ENCODE measurements around the gene ZNF532.

ZNF532 gene

DNA sequence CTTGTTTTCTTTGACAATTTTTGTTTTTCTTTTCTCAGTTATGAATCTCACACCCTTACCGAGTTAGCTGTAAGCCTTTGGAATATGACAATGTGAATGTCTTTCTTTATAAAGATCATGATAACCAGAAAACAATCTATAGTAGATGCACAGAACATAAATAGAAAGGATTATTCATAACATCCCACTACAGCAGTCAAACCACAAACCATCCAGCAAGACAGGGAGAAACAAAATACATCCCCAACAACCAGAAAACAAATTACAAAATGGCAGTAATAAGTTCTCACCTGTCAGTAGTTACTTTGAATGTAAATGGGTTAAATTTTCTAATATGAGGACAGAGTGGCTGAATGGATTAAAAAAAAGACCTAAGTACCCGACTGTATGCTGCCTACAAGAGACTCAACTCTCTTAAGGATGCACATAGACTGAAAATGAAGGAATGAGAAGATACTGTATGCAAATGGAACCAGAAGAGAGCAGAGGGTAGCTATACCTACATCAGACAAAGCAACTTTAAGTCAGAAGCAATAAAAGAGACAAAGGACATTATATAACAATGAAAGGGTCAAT is 124.6 kb downstream of the ZNF532 start:
- no peak for DNase-seq

DNA sequence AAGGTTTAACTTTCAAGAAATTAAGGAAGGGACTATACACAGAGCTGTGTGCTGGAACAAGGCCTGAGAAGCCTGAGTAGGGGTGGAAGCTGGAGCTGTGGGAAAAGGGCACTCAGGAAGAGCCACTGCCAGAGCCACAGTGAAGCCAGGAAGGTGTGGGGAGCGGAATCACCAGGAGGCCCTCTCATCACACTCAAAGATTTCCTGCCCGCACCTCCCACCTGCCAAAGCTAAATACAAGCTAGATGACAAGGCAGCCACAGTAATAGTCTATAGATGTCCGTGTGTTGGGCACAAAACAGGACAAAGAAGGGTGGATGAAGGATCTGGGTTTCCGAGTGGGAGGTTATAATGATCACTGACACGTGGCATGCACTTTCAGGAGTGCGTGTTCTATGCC is 126.0 kb downstream of the ZNF532 start:
- no peak for DNase-seq

DNA sequence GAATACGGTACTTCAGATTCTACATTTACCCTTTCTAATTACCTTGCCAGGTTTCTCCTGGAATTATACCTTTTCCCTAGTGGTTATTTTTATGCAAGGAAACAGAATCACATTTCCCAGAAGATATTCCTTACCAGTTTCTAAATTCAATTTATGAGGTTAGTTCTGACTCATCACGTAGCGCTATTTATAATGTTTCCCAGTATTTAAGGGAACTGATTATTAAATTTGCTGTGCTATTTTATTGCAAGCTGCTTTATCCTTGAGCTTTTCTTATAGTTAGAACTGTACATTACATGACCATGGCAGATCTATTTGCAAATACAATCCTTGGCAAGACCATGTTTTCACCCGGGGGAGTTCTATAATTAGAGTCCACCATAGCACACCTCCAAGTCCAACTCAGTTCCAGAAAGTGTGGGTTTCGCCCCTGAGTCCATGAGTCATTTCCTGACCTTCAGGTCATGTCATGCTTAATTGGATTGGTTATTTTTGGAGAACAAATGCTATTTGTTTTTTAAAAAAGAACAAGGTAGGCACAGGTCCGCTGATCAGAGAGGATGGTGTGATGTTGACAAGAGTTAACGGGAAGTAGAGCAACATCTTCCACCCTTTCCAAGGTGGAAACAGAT is 126.6 kb downstream of the ZNF532 start:
- DNase-seq: no peak

DNA sequence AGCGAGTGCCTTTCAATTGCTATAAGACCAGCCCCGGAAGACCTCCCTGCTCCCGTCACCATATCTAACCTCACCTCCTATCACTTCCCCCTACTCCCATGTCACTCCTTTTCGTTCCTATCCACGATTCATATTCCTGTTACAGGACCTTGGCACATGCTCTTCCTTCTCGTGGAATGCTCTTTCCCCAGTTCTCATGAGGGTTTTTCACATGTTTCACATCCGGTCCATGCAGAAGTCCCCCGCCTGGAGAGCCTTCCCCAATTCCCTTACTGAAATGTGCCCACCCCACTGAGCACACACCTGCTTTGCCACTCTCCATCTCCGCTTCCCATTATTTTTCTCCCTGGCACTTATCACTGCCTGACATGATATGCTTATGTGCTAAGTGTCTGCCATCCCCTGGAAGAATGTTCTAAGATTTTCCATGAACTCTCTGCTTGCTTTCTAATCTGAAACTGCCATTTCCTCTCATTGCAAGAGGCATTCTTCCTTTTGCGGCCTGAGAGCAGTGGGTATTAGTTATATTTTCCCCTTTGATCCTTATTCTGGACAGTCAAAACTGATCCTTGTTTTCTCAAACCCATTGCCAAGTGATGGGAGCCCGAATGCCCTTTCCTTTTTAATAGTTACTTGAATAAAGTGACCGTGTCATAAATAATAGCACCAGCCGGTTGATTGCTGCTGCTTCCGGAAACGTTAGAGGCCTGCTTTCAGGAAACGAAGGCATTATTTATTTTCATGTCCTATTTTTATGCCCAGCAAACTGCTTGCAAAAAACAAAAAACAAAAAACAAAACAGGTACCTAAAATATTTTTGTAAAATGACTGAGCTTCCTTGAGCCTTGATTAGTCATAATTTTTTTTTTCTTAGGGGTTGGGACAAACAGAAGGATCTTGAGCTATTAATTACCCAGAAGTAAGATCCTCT is 127.9 kb downstream of the ZNF532 start:
- no peak for DNase-seq

DNA sequence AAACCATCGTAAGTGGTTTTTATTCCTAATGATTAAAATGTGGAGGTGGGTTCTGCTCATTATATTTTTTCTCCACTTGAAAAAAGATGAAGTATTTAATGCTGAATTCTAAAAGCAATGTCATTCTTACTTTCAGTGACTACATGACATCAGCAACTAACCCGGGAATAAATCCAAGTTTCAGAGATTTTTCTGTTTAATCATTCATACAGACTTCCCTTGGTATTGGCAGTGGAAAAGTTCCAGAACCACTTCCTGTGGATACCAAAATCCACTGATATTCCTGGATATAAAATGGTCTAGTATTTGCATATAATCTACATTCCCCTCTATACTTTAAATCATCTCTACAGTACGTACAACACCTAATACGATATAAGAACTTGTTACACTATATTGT is 128.6 kb downstream of the ZNF532 start:
- DNase-seq: no peak

DNA sequence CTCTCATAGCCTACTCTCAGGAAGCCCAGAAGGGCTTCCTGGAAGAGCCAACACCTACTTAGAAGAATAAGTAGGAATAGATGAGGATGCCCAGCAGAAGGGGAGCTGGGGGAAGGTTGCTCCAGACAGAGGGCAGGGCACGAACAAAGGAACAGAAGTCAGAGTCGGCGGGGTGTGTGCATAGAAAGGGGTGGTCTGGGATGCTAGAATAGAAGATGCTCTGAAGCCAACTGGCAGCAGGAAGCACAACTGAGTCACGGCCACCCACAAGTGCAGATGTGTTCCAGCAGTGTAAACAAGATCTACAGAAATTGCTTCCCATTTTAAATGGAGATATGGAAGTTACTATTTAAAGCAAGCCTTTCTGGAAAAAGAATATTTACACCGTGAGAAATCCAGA is 131.0 kb downstream of the ZNF532 start:
- DNase-seq: no peak

DNA sequence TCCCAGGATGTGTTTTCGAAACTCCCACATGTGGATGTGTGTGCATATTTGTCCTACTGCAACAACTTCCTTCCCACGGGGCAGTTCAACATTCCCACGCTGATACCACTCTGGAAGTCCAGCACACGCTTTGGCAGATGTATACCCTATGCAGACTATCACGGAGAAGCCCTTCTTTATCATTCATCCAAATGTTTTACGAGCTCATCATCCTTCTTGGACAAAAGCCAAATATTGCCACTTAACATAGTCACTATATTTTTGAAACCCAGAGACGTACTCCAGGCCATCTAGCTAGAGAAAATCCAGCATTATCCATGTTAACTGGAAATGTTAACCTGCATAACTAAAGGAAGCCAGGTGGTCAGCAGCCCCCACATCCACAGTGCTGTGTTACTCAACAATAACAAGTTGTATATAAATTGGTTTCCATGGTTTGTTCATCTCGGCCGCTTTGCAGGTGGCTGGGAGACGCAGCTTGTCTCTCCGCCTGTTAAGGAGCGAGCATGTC is 131.5 kb downstream of the ZNF532 start:
- no peak for DNase-seq

DNA sequence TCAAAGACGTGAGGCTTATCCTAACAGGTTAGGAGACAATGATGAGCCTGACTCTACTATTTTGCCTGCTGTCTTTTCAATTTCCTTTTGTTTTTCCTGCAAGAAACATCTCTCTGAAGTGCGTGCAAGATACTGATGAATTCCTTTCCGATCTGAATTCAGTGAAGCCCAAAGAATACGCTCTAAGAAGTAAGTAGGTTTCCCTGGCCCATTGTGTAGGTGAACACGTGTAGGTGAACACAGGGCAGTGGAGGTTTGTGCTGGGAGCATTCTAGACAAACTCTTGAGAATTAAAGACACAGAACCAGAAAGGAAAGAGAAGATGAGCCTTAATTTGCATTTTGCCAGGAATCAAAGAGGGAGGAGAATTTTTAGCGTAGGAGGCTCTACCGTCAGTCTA is 132.0 kb downstream of the ZNF532 start:
- DNase-seq: no peak

- no peak for DNase-seq
These were observed 133.2 kb downstream of the ZNF532 start for GRCh38 chr18:58997811-58998337.

DNA sequence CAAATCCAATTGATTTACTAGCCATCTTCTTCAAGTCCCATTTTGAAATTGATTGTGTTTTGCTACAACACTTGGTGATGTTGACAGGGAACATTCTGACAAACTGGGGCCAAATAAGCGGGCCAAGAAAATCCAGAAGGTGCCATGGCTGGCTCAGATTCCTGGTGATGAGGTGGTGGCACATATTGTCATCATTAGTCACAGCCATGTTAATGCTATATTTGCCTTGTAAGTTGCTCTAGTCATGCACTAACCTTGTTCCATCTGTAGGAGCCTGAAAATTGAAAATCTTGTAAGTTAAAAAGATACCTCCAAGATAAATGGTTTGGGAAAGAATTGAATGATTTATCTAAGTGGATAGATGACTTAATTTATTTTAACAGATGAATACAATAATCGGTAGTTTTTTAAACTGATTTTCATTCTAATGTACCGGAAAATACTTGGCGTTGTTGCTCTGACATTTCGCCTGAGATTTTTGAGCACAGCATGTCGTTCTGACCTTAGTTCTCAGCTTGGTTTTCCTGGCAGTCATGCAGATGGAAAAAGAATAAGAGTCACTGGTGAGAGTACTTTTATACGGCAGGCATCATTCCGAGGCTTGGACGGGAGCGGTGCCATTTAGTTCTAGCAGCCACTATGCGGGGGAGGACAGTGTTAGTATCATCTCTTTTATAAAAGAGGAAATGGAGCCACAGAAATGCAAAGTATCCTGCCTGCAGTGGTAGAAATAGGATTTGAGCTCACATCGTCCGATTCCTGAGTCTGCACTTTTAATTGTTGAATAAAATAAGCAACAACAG is 133.9 kb downstream of the ZNF532 start:
- DNase-seq: no peak

DNA sequence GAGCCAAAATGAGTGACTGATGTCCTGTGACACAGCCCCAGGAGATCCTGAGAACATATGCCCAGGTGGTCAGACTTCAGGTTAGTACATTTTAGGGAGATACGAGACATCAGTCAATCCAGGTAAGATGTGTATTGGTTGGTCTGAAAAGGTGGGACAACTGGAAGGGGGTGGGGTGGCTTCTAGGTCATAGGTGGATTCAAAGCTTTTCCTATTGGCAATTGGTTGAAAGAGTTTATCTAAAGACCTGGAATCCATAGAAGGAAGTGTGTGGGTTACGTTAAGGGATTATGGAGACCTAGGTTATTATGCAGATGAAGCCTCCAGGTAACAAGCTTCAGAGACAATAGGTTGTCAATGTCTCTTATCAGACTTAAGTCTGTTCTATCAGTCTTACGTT is 136.5 kb downstream of the ZNF532 start:
- no peak for DNase-seq

DNA sequence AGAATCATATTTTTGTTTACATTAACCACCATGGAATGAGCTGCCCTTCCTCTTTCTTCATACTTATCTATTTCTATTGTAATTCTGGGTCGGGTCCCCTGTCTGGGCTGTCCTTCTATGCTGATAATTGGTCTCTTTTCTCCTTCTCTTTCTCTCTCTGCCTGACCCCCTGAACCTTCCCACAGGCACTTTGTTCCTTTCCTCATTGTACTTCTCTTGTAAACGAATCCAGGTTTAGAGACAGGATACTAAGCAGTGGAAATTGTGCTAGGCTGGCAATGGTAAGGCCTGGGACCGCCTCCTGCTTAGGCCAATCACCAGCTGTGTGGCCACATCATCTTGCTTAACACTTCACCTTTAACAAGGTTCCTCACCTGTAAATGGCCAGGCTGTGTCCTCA is 137.0 kb downstream of the ZNF532 start:
- DNase-seq: no peak

GRCh38 chr18:59002974-59003594 is 138.4 kb downstream of the ZNF532 start:
- no peak for DNase-seq

GRCh38 chr18:59005262-59005661 is 140.6 kb downstream of the ZNF532 start:
- no peak for DNase-seq

- no peak for DNase-seq
These were observed 141.9 kb downstream of the ZNF532 start for GRCh38 chr18:59006461-59007067.

GRCh38 chr18:59008302-59008974 is 143.8 kb downstream of the ZNF532 start:
- no peak for DNase-seq

DNA sequence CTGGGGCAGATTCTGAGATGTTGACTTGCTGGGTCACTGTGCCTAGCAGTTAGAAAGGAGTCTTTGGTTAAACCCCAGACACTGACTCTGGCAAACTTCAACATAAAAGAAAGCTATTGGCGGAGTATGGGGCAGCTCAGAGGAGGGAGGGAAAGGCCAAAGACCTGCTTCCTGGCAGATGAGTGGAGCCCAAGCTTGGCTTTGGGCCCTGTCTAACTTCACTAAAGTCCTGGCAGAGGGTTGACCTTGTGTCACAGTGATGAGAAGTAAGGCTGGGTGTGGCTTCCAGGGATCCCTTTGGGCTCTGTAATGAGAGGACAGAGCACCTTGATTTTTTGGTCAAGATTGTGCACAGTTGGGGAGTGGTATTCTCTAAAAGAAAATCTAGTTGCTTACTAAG is 145.2 kb downstream of the ZNF532 start:
- DNase-seq: no peak

DNA sequence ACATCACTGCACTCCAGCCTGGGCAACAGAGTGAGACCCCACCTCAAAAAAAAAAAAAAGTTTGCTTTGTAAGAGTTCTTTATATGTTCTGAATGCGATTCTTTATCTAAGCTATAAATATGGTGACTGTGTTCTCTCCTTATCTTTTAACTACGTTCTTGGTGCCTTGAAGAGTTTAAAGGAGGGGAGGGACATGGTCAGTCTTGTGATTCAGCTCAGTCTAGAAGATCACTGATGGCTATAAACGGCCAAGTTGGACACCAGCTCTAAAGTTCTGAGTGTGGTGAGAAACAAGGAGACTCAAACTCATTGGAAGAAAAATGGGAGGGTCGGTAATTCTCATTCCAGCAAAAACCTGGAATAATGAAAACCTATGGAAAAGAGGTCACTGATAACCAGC is 146.6 kb downstream of the ZNF532 start:
- DNase-seq: no peak

DNA sequence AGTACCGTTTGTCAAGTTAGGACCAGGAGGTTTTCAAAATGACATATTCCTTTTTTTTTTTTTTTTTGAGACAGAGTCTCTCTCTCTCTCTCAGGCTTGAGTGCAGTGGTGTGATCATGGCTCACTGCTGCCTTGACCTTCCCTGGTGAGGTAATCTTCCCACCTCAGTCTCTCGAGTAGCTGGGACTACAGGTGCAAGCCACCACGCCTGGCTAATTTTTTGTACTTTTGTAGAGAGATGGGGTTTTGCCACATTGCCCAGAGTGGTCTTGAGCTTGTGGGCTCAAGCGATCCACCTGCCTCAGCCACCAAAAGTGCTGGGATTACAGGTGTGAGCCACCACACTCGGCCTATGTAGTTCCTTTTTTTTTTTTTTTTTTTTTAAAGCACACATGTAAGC is 147.1 kb downstream of the ZNF532 start:
- no peak for DNase-seq

GRCh38 chr18:59012815-59013705 is 148.4 kb downstream of the ZNF532 start:
- no peak for DNase-seq
